Lower lobe of right lung (tissue), 2 donors: ENCODE measurements around the gene FRMD4A. TPM values are rescaled to one million over a fixed set of nuclear protein-coding genes. Genes with fewer than 3 reads are reported as not detected.
"Not testable (repeated sequence)": the region's sequence is repeated elsewhere in the genome, so short reads cannot be mapped to it uniquely, and the experiment has no call there.

Experiments
- ATAC-seq, 2 donors: fragments of 200-7000 bp; cut with Tn5 transposase; one replicate each; pipeline ENCODE4 v1.9.1; 2020 to 2022; ENCODE audit warnings: mild to moderate bottlenecking in 2 of 2, moderate library complexity in 2 of 2
- DNase-seq: peaks from one replicate; pipeline ENCODE4 v3.0.0-alpha.2; 2020
- H3K27ac ChIP-seq: fragments of 200-600 bp; one replicate; pipeline ENCODE4 v1.8.0; 2022
- H3K27me3 ChIP-seq: fragments of 200-600 bp; one replicate; pipeline ENCODE4 v1.8.0; 2022; ENCODE audit warnings: low read depth
- H3K36me3 ChIP-seq: fragments of 200-600 bp; one replicate; pipeline ENCODE4 v1.8.0; 2022; ENCODE audit warnings: mild to moderate bottlenecking
- H3K4me1 ChIP-seq: fragments of 200-600 bp; one replicate; pipeline ENCODE4 v1.8.0; 2022
- H3K4me3 ChIP-seq: fragments of 200-600 bp; one replicate; pipeline ENCODE4 v1.8.0; 2022; ENCODE audit warnings: mild to moderate bottlenecking
- H3K9me3 ChIP-seq: fragments of 200-600 bp; one replicate; pipeline ENCODE4 v1.8.0; 2022
- CTCF ChIP-seq: fragments of 200-600 bp; IDR thresholded peaks from one replicate; pipeline ENCODE4 v1.8.0; 2022; ENCODE audit warnings: antibody characterized with exemption, mild to moderate bottlenecking
- intact Hi-C: fragments of 100-400 bp; cut with DNase I; formaldehyde crosslinking; loops from one replicate; pipeline ENCODE4 v1.11.0; 2022
- total RNA-seq: library from RNA; stranded (reverse); fragmentation: NEBNext Ultra II Directional; extraction: Animal tissue kit (Norgen Biotek cat#: 25700); gene quantifications from one replicate; pipeline ENCODE4 v1.2.1, GENCODE V29; 2021
- donor health status: DM: no; HTN: yes; CAD: no; lungs with severe emphysema.

The FRMD4A gene
- total RNA-seq, 1 donor from 2014 or later, result 64.8 TPM

GRCh38 chr10:14225379-14225778 is 105.3 kb downstream of the FRMD4A start:
- Histone ChIP-seq H3K27me3 (peaks cover 7% of the 10 kb centered on the region), H3K9me3 (no peaks in the 10 kb centered on the region), H3K4me3 (no peak overlapping the region), H3K36me3 (no peaks in the 10 kb centered on the region), H3K27ac (no peak overlapping the region), H3K4me1 (no peaks in the 10 kb centered on the region)
- ATAC-seq, result no peak
- DNase-seq, result no peak
- TF ChIP-seq CTCF, result no peak
- intact Hi-C loops, result no loop called here

GRCh38 chr10:14220026-14220425 is 110.7 kb downstream of the FRMD4A start:
- H3K27me3 ChIP-seq, result no peaks in the 10 kb centered on the region
- DNase-seq (no peak), ATAC-seq (no peak)
- intact Hi-C loops, result no loop called here
- no peak for TF ChIP-seq CTCF
- no peak overlapping the region for H3K27ac ChIP-seq
- H3K36me3 ChIP-seq, result no peaks in the 10 kb centered on the region
- no peak overlapping the region for H3K4me3 ChIP-seq
- no peaks in the 10 kb centered on the region for H3K4me1 ChIP-seq
- no peaks in the 10 kb centered on the region for H3K9me3 ChIP-seq

- ATAC-seq, result no peak
- no peak for TF ChIP-seq CTCF
- no peak overlapping the region for H3K4me3 ChIP-seq
- H3K27me3 ChIP-seq, result no peaks in the 10 kb centered on the region
- DNase-seq, result no peak
- H3K9me3 ChIP-seq, result no peaks in the 10 kb centered on the region
- intact Hi-C loops, result no loop called here
- no peaks in the 10 kb centered on the region for H3K4me1 ChIP-seq
- no peak overlapping the region for H3K27ac ChIP-seq
- no peaks in the 10 kb centered on the region for H3K36me3 ChIP-seq
These were observed 111.3 kb downstream of the FRMD4A start for GRCh38 chr10:14219411-14219810.

- no peak overlapping the region for H3K4me3 ChIP-seq
- no peak for TF ChIP-seq CTCF
- H3K27ac ChIP-seq, result no peak overlapping the region
- H3K27me3 ChIP-seq, result no peaks in the 10 kb centered on the region
- intact Hi-C loops, result no loop called here
- no peaks in the 10 kb centered on the region for H3K36me3 ChIP-seq
- ATAC-seq (no peak), DNase-seq (no peak)
- H3K4me1 ChIP-seq, result no peaks in the 10 kb centered on the region
- H3K9me3 ChIP-seq, result no peaks in the 10 kb centered on the region
These were observed 115.1 kb downstream of the FRMD4A start for GRCh38 chr10:14215641-14216040.

GRCh38 chr10:14213703-14214102 is 117.0 kb downstream of the FRMD4A start:
- DNase-seq, intact Hi-C loops, H3K9me3 ChIP-seq, H3K36me3 ChIP-seq, ATAC-seq, H3K27me3 ChIP-seq, H3K4me3 ChIP-seq, H3K4me1 ChIP-seq, H3K27ac ChIP-seq: not testable (repeated sequence)

GRCh38 chr10:14211610-14212009 is 119.1 kb downstream of the FRMD4A start:
- intact Hi-C loops, result no loop called here
- Histone ChIP-seq H3K4me1 (no peaks in the 10 kb centered on the region), H3K27ac (no peak overlapping the region), H3K36me3 (no peaks in the 10 kb centered on the region), H3K27me3 (no peaks in the 10 kb centered on the region), H3K9me3 (no peaks in the 10 kb centered on the region), H3K4me3 (no peak overlapping the region)
- DNase-seq, result no peak
- no peak for TF ChIP-seq CTCF
- no peak for ATAC-seq
